PC-3 (cell line): ENCODE results near the gene LTA. TPM values are rescaled to one million over a fixed set of nuclear protein-coding genes. Genes with fewer than 3 reads are reported as not detected.

Experiments used
- ATAC-seq: fragments of 200-7000 bp; cut with Tn5 transposase; 2 replicates; pipeline ENCODE4 v1.9.1; 2020; ENCODE audit warnings: mild to moderate bottlenecking, moderate library complexity
- BruUV-seq: library from RNA; stranded (reverse); fragments of 400-500 nt; replicated peaks from 2 replicates; lab custom pipeline; 2021; lab: Mats Ljungman, UMichigan
- CTCF ChIA-PET: fragments of 300-600 bp; sonication (Branson Sonifier 250); formaldehyde crosslinking; loops from one replicate; lab custom pipeline; 2022; ENCODE audit warnings: antibody characterized with exemption; lab: Charles Lee
- POLR2A ChIA-PET: fragments of 300-600 bp; sonication (Branson Sonifier 250); formaldehyde crosslinking; loops from one replicate; lab custom pipeline; 2022; ENCODE audit warnings: antibody characterized with exemption; ENCODE audit not compliant: unreplicated experiment; lab: Charles Lee
- DNase-seq: peaks from one replicate; pipeline ENCODE4 v3.0.0-alpha.2; 2015
- H2AFZ ChIP-seq: fragments of 300-600 bp; sonication (generic); 2 replicates; pipeline ENCODE4 v1.6.0; 2016; ENCODE audit warnings: antibody characterized with exemption, low read length
- H3F3A ChIP-seq: fragments of 300-600 bp; sonication (generic); one replicate; pipeline ENCODE4 v1.6.0; 2017; ENCODE audit warnings: antibody characterized with exemption, low read length, control low read depth, mild to moderate bottlenecking; ENCODE audit not compliant: unreplicated experiment
- H3K27ac ChIP-seq: fragments of 300-600 bp; sonication (generic); 2 replicates; pipeline ENCODE4 v1.5.1; 2016; ENCODE audit warnings: mild to moderate bottlenecking, low read length
- H3K27me3 ChIP-seq: fragments of 300-600 bp; sonication (generic); 2 replicates; pipeline ENCODE4 v1.6.1; 2016; ENCODE audit warnings: low read length, mixed read lengths
- H3K36me3 ChIP-seq: fragments of 300-600 bp; sonication (generic); 2 replicates; pipeline ENCODE4 v1.6.1; 2016; ENCODE audit warnings: low read depth, mixed run types, low read length, mixed read lengths
- H3K4me1 ChIP-seq: fragments of 300-600 bp; sonication (generic); 2 replicates; pipeline ENCODE4 v1.5.1; 2016; ENCODE audit warnings: low read length; ENCODE audit not compliant: insufficient read depth
- H3K4me2 ChIP-seq: fragments of 300-600 bp; sonication (generic); 2 replicates; pipeline ENCODE4 v1.6.0; 2016; ENCODE audit warnings: low read length
- H3K4me3 ChIP-seq: fragments of 300-600 bp; sonication (generic); 2 replicates; pipeline ENCODE4 v1.5.1; 2016; ENCODE audit warnings: mild to moderate bottlenecking, low read length, mixed read lengths
- H3K79me2 ChIP-seq: fragments of 300-600 bp; sonication (generic); 2 replicates; pipeline ENCODE4 v1.6.1; 2017; ENCODE audit warnings: low read length, mixed read lengths
- H3K9ac ChIP-seq: fragments of 300-600 bp; sonication (generic); 2 replicates; pipeline ENCODE4 v1.6.0; 2016; ENCODE audit warnings: mild to moderate bottlenecking, low read length
- H3K9me2 ChIP-seq: fragments of 300-600 bp; sonication (generic); replicated peaks from 2 replicates; pipeline ENCODE4 v1.6.1; 2016; ENCODE audit warnings: mixed run types, low read length, mixed read lengths
- H3K9me3 ChIP-seq: fragments of 300-600 bp; sonication (generic); 2 replicates; pipeline ENCODE4 v1.6.1; 2016; ENCODE audit warnings: low read length, mixed read lengths
- H4K20me1 ChIP-seq: fragments of 300-600 bp; sonication (generic); 2 replicates; pipeline ENCODE4 v1.6.1; 2016; ENCODE audit warnings: low read length, mixed read lengths
- CTCF ChIP-seq: fragments of 300-600 bp; sonication (generic); conservative IDR thresholded peaks from 2 replicates; pipeline ENCODE4 v1.5.1; 2017; ENCODE audit warnings: antibody characterized with exemption, low read depth, mild to moderate bottlenecking, low read length
- EZH2 ChIP-seq: fragments of 300-600 bp; sonication (generic); IDR thresholded peaks from one replicate; pipeline ENCODE4 v1.6.1; 2017; ENCODE audit warnings: antibody characterized with exemption, mild to moderate bottlenecking, low read length; ENCODE audit not compliant: unreplicated experiment
- EZH2phosphoT487 ChIP-seq: fragments of 300-600 bp; sonication (generic); IDR thresholded peaks from 2 replicates; pipeline ENCODE4 v1.6.1; 2018; ENCODE audit warnings: mild to moderate bottlenecking, antibody characterized with exemption, low read length, borderline replicate concordance
- intact Hi-C: fragments of 100-400 bp; cut with micrococcal nuclease; formaldehyde crosslinking; loops from 2 replicates; pipeline ENCODE4 v1.9.0; 2023
- total RNA-seq: library from RNA; depleted of rRNA; stranded (reverse); fragments of >200 nt; gene quantifications from 2 replicates; pipeline ENCODE4 v1.2.3, GENCODE V29; 2014

Gene LTA
- total RNA-seq, 1 experiment from 2014 or later = not detected

GRCh38 chr6:31543639-31544038 lies 28.4 kb upstream of the LTA start:
- Histone ChIP-seq H2AFZ (no peak overlapping the region), H4K20me1 (peaks cover 24% of the 10 kb centered on the region), H3K36me3 (peaks cover 21% of the 10 kb centered on the region), H3K4me2 (no peak overlapping the region; the same call in 1 of the 2 replicates), H3K9ac (no peak overlapping the region), H3F3A (no peaks in the 10 kb centered on the region), H3K79me2 (peaks cover 54% of the 10 kb centered on the region), H3K9me3 (no peaks in the 10 kb centered on the region), H3K27me3 (no peaks in the 10 kb centered on the region), H3K4me3 (no peak overlapping the region), H3K27ac (no peak overlapping the region), H3K9me2 (no peaks in the 10 kb centered on the region), H3K4me1 (peaks cover 31% of the 10 kb centered on the region)
- BruUV-seq = no TSS peak
- CTCF ChIA-PET = no interaction called here
- intact Hi-C loops = no loop called here
- no peak for ATAC-seq
- TF ChIP-seq CTCF (no peak), EZH2phosphoT487 (no peak)
- POLR2A ChIA-PET = no interaction called here
- no peak for DNase-seq

GRCh38 chr6:31544676-31545075 lies 27.4 kb upstream of the LTA start:
- Histone ChIP-seq H3K4me2 (no peak overlapping the region), H3K79me2 (peaks cover 54% of the 10 kb centered on the region), H3K4me1 (peaks cover 25% of the 10 kb centered on the region), H3K36me3 (peaks cover 18% of the 10 kb centered on the region), H3K27ac (no peak overlapping the region), H3K4me3 (no peak overlapping the region), H4K20me1 (peaks cover 14% of the 10 kb centered on the region), H3K27me3 (no peaks in the 10 kb centered on the region), H3K9ac (no peak overlapping the region), H3K9me3 (no peaks in the 10 kb centered on the region), H3F3A (no peaks in the 10 kb centered on the region), H3K9me2 (no peaks in the 10 kb centered on the region), H2AFZ (no peak overlapping the region)
- ChIA-PET POLR2A (no interaction called here), CTCF (no interaction called here)
- no TSS peak for BruUV-seq
- DNase-seq = no peak
- ATAC-seq = no peak
- intact Hi-C loops = loop anchor here (5.0 kb wide), 1 partner anchor 123 kb away; the partner anchor contains the start of genes CSNK2B and LY6G5B
- no peak for TF ChIP-seq CTCF
- TF ChIP-seq EZH2 = no peak
- TF ChIP-seq EZH2phosphoT487 = no peak

- peaks cover 12% of the 10 kb centered on the region for H3K36me3 ChIP-seq
- POLR2A ChIA-PET = no interaction called here
- no peaks in the 10 kb centered on the region for H3K27me3 ChIP-seq
- no TSS peak for BruUV-seq
- ATAC-seq (no peak), DNase-seq (no peak)
- intact Hi-C loops = loop anchor here (5.0 kb wide), 1 partner anchor 122 kb away; the partner anchor contains the start of genes CSNK2B and LY6G5B
- no peaks in the 10 kb centered on the region for H3K9me3 ChIP-seq
- TF ChIP-seq CTCF (no peak), EZH2phosphoT487 (no peak), EZH2 (no peak)
- peaks cover 49% of the 10 kb centered on the region for H3K79me2 ChIP-seq
- H3K4me1 ChIP-seq = peaks cover 20% of the 10 kb centered on the region
- H3K9me2 ChIP-seq = no peaks in the 10 kb centered on the region
- H3K4me2 ChIP-seq = no peak overlapping the region
- H3K4me3 ChIP-seq = no peak overlapping the region
- no peak overlapping the region for H3K9ac ChIP-seq
- no peak overlapping the region for H2AFZ ChIP-seq
- CTCF ChIA-PET = no interaction called here
- no peak overlapping the region for H3K27ac ChIP-seq
- peaks cover 8% of the 10 kb centered on the region for H4K20me1 ChIP-seq
- H3F3A ChIP-seq = no peaks in the 10 kb centered on the region
Measured at GRCh38 chr6:31545291-31545690, 26.8 kb upstream of the LTA start.
